GM23248 (cell line): ENCODE results near the gene FAM114A1. TPM values are rescaled to one million over a fixed set of nuclear protein-coding genes. Genes with fewer than 3 reads are reported as not detected.
A peak's percentile ranks its signal among the peaks of the same experiment; 100 is the strongest.
"Not testable (repeated sequence)": the region's sequence is repeated elsewhere in the genome, so short reads cannot be mapped to it uniquely, and the experiment has no call there.

Experiments used
- DNase-seq: peaks from one replicate; pipeline ENCODE4 v3.0.0-alpha.2; 2015
- H2AFZ ChIP-seq: fragments of 200-600 bp; sonication (generic); 2 replicates; pipeline ENCODE4 v1.6.1; 2016; ENCODE audit warnings: antibody characterized with exemption
- H3F3A ChIP-seq: fragments of 200-600 bp; sonication (generic); 2 replicates; pipeline ENCODE4 v1.6.1; 2016; ENCODE audit warnings: mild to moderate bottlenecking, antibody characterized with exemption, mixed run types; ENCODE audit not compliant: insufficient read depth
- H3K27ac ChIP-seq: fragments of 200-600 bp; sonication (generic); 2 replicates; pipeline ENCODE4 v1.5.1; 2016; ENCODE audit warnings: mild to moderate bottlenecking
- H3K27me3 ChIP-seq: fragments of 200-600 bp; sonication (generic); replicated peaks from 2 replicates; pipeline ENCODE4 v1.6.1; 2016; ENCODE audit warnings: mild to moderate bottlenecking; ENCODE audit not compliant: insufficient read depth
- H3K36me3 ChIP-seq: fragments of 200-600 bp; sonication (generic); 2 replicates; pipeline ENCODE4 v1.6.1; 2016; ENCODE audit warnings: low read depth, mild to moderate bottlenecking
- H3K4me1 ChIP-seq: fragments of 200-600 bp; sonication (generic); 2 replicates; pipeline ENCODE4 v1.6.1; 2016; ENCODE audit warnings: mild to moderate bottlenecking; ENCODE audit not compliant: insufficient read depth
- H3K4me2 ChIP-seq: fragments of 200-600 bp; sonication (generic); one replicate; pipeline ENCODE4 v1.6.1; 2016; ENCODE audit warnings: mild to moderate bottlenecking; ENCODE audit not compliant: unreplicated experiment
- H3K4me3 ChIP-seq: fragments of 200-600 bp; sonication (generic); 2 replicates; pipeline ENCODE4 v1.5.1; 2016; ENCODE audit warnings: mild to moderate bottlenecking
- H3K79me2 ChIP-seq: fragments of 200-600 bp; sonication (generic); 2 replicates; pipeline ENCODE4 v1.6.1; 2016; ENCODE audit warnings: mild to moderate bottlenecking; ENCODE audit not compliant: insufficient read depth
- H3K9ac ChIP-seq: fragments of 200-600 bp; sonication (generic); 2 replicates; pipeline ENCODE4 v1.6.1; 2016; ENCODE audit warnings: mild to moderate bottlenecking
- H3K9me2 ChIP-seq: fragments of 200-600 bp; sonication (generic); 2 replicates; pipeline ENCODE4 v1.6.1; 2016; ENCODE audit warnings: mixed run types, mild to moderate bottlenecking, moderate library complexity; ENCODE audit not compliant: insufficient read depth
- H3K9me3 ChIP-seq: fragments of 200-600 bp; sonication (generic); one replicate; pipeline ENCODE4 v1.6.1; 2017; ENCODE audit warnings: low read depth
- H4K20me1 ChIP-seq: fragments of 200-600 bp; sonication (generic); 2 replicates; pipeline ENCODE4 v1.6.0; 2016; ENCODE audit not compliant: insufficient read depth
- EZH2 ChIP-seq: fragments of 200-600 bp; sonication (generic); IDR thresholded peaks from 2 replicates; pipeline ENCODE4 v1.6.1; 2018; ENCODE audit warnings: antibody characterized with exemption, mild to moderate bottlenecking; ENCODE audit not compliant: insufficient read depth, poor library complexity, severe bottlenecking
- EZH2phosphoT487 ChIP-seq: fragments of 200-600 bp; sonication (generic); IDR thresholded peaks from 2 replicates; pipeline ENCODE4 v1.6.1; 2018; ENCODE audit warnings: antibody characterized with exemption, moderate library complexity, mild to moderate bottlenecking, low read depth; ENCODE audit not compliant: insufficient read depth
- WGBS, 2 experiments: methylation state at CpG; one replicate each; pipeline ENCODE4 v1.1.6; 2015 to 2017; ENCODE audit warnings: low lambda C conversion rate in 2 of 2, low coverage in 1 of 2; ENCODE audit errors: missing lambda C conversion rate in 2 of 2; 5-methylcytosine and 5-hydroxymethylcytosine counted together
- in situ Hi-C: fragments of 300-500 bp; cut with MboI; formaldehyde crosslinking; loops from 2 replicates; pipeline ENCODE4 v1.15.0; 2020
- polyA plus RNA-seq: library from polyadenylated mRNA; unstranded; fragments of >200 nt; fragmentation: Nextera tagmentation; extraction: Ambion mirVana; gene quantifications from 2 replicates; pipeline ENCODE4 v1.2.1, GENCODE V29; 2016
- total RNA-seq: library from RNA; depleted of rRNA; stranded (reverse); fragments of >200 nt; shearing (Covaris generic); gene quantifications from 2 replicates; pipeline ENCODE4 v1.2.3, GENCODE V29; 2014

FAM114A1 gene
- total and polyA plus RNA-seq, 2 experiments from 2014 or later: 237 to 318 TPM

DNA sequence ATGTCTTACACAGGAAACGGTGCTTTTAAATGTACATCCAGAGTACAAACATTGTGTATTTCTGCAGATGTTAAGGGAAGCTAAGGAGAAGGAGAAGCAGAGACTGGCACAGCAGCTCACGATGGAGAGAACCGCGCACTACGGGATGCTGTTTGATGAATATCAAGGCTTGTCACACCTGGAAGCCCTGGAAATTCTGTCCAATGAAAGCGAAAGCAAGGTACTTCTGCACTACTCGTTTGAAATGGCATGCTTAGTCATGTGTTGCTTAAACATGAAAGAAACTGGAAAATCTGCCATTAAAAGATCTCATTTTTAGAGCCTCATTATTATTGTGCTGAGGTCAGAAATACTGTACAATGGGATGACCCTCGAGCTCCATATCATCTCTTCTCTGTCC, 47.2 kb downstream of the FAM114A1 start:
- H3K27me3 ChIP-seq: no peaks in the 10 kb centered on the region
- no peak overlapping the region for H3K4me3 ChIP-seq
- H3K9me3 ChIP-seq: no peaks in the 10 kb centered on the region
- TF ChIP-seq EZH2phosphoT487: no peak
- TF ChIP-seq EZH2: no peak
- H3K4me1 ChIP-seq: no peaks in the 10 kb centered on the region
- H3K36me3 ChIP-seq: peaks cover 87% of the 10 kb centered on the region
- 0 out of 2 replicates have a peak, but pooled peaks cover 8% of the 10 kb centered on the region for H3F3A ChIP-seq
- no peaks in the 10 kb centered on the region for H3K9me2 ChIP-seq
- H4K20me1 ChIP-seq: no peaks in the 10 kb centered on the region
- 0 out of 2 replicates have a peak, but pooled peaks cover 3% of the 10 kb centered on the region for H3K79me2 ChIP-seq
- DNase-seq: no peak
- H2AFZ ChIP-seq: no peak overlapping the region
- WGBS, 2 experiments: 94 to 98% methylated on average over 8 of the region's 8 CpGs
- no peak overlapping the region for H3K27ac ChIP-seq
- in situ Hi-C loops: no loop called here
- H3K4me2 ChIP-seq: no peak overlapping the region
- no peak overlapping the region for H3K9ac ChIP-seq

DNA sequence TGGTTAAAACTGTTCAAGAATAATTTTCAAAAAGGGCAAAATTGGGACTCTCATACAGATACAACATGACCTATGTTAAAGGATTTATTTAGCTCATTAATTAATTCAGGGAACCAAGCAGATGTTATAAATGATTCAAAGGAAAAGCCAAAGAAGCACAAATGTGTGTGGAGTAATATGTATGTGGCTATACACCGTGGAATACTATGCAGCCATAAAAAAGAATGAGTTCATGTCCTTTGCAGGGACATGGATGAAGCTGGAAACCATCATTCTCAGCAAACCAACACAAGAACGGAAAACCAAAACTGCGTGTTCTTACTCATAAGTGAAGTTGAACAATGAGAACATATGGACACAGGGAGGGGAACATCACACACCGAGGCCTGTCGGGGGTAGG, 48.7 kb downstream of the FAM114A1 start:
- H3K36me3 ChIP-seq: peaks cover 86% of the 10 kb centered on the region

DNA sequence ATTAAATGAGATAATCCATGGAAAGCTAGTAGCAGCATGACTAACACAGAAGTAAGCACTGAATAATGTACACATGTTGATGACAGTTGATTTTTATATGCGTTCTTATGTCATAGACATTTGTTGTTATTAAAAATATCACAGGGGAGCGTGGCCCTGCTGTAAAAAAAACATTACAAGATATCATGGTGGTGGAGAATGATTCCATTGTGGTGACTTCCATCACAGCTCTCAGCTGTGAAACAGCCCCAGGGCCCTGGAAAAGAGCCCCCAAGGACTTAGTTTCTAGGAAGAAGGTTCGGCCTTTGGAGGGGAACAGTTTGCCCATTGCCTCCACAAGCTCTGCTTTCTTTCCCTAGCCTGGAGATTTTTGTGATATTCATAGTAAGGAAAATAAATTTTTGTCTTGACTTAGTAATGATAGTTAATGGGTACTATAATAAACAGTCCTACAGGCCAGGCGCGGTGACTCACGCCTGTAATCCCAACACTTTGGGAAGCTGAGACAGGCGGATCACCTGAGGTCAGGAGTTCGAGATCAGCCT, 49.9 kb downstream of the FAM114A1 start:
- in situ Hi-C loops: no loop called here
- no peak overlapping the region for H3K4me3 ChIP-seq
- no peak overlapping the region for H3K27ac ChIP-seq
- peaks cover 84% of the 10 kb centered on the region for H3K36me3 ChIP-seq
- no peaks in the 10 kb centered on the region for H3K9me2 ChIP-seq
- H3K27me3 ChIP-seq: no peaks in the 10 kb centered on the region
- DNase-seq: no peak
- H3F3A ChIP-seq: 0 out of 2 replicates have a peak, but pooled peaks cover 13% of the 10 kb centered on the region
- no peak overlapping the region for H3K9ac ChIP-seq
- H3K9me3 ChIP-seq: no peaks in the 10 kb centered on the region
- WGBS, 2 experiments: 87 to 90% methylated on average over 8 of the region's 8 CpGs
- H3K79me2 ChIP-seq: no peaks in the 10 kb centered on the region
- no peaks in the 10 kb centered on the region for H3K4me1 ChIP-seq
- no peak for TF ChIP-seq EZH2phosphoT487
- no peak for TF ChIP-seq EZH2
- no peaks in the 10 kb centered on the region for H4K20me1 ChIP-seq
- H2AFZ ChIP-seq: no peak overlapping the region
- H3K4me2 ChIP-seq: no peak overlapping the region

More for the DNA sequence above, 48.7 kb downstream of the FAM114A1 start:
- H3K79me2 ChIP-seq, H3K4me2 ChIP-seq, H3K9me2 ChIP-seq, DNase-seq, in situ Hi-C loops, H4K20me1 ChIP-seq, H3K4me1 ChIP-seq, H3K27me3 ChIP-seq, H3K27ac ChIP-seq, H3F3A ChIP-seq, H3K9ac ChIP-seq, H3K9me3 ChIP-seq, H2AFZ ChIP-seq, H3K4me3 ChIP-seq: not testable (repeated sequence)
- 88 to 91% methylated on average over 5 of the region's 5 CpGs for WGBS, 2 experiments

DNA sequence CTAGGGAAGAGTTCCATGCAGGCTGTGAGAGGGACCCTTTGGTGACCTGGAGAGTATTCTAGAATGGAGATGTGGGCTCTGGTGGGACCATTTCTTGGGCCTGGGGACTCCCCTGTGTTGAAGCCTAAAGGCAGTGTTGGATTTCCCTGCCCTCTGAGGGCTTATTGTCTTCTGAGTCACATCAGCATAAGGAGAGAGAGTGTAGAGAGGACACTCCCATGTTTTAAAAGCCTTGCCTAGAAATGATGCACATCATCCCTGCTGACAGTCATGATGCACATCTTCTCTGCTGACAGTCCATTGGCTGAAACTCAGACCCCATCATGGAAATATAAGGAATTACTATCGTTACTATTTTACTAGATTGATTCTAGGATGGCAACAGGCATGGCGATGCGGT, 51.9 kb downstream of the FAM114A1 start:
- Histone ChIP-seq H3K27ac (no peak overlapping the region), H2AFZ (no peak overlapping the region), H3K4me1 (no peaks in the 10 kb centered on the region), H3K9me2 (no peaks in the 10 kb centered on the region), H3K9me3 (no peaks in the 10 kb centered on the region), H3K36me3 (peaks cover 81% of the 10 kb centered on the region), H3F3A (0 out of 2 replicates have a peak, but pooled peaks cover 15% of the 10 kb centered on the region), H3K4me2 (no peak overlapping the region), H3K79me2 (no peaks in the 10 kb centered on the region), H3K9ac (no peak overlapping the region), H3K4me3 (no peak overlapping the region), H3K27me3 (no peaks in the 10 kb centered on the region), H4K20me1 (no peaks in the 10 kb centered on the region)
- no peak for TF ChIP-seq EZH2phosphoT487
- no peak for TF ChIP-seq EZH2
- DNase-seq: peak; percentile 13
- 96 to 100% methylated on average over 3 of the region's 3 CpGs for WGBS, 2 experiments
- in situ Hi-C loops: no loop called here

DNA sequence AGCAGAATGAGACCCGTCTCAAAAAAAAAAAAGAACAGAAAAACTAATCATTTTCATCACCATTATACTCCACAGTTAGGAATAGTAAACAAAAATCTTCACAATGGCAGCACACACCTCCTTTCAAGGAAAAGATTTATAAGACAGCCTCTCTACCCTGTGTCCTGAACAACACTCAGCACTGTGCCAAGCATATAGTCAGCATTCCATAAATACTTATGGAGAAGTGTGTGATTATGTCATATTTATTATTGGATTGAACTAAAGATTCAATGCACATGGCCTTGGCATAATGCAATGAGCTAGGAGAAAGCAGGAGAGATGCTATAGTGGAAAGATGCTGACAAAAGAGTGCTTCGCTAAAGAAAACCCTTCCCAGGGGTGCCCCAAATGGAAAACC, 52.6 kb downstream of the FAM114A1 start:
- Histone ChIP-seq H3K27ac (no peak overlapping the region), H3K4me3 (no peak overlapping the region), H2AFZ (no peak overlapping the region), H3F3A (0 out of 2 replicates have a peak, but pooled peaks cover 15% of the 10 kb centered on the region), H3K9me3 (no peaks in the 10 kb centered on the region), H3K79me2 (no peaks in the 10 kb centered on the region), H3K27me3 (no peaks in the 10 kb centered on the region), H3K9me2 (no peaks in the 10 kb centered on the region), H3K4me1 (no peaks in the 10 kb centered on the region), H3K4me2 (no peak overlapping the region), H3K9ac (no peak overlapping the region), H4K20me1 (no peaks in the 10 kb centered on the region), H3K36me3 (peaks cover 78% of the 10 kb centered on the region)
- 98 to 100% methylated on average over 2 of the region's 2 CpGs for WGBS, 2 experiments
- TF ChIP-seq EZH2: no peak
- TF ChIP-seq EZH2phosphoT487: no peak
- DNase-seq: peak; percentile 10
- in situ Hi-C loops: no loop called here
